ENCODE results near the gene DPP3. TPM values are rescaled to one million over a fixed set of nuclear protein-coding genes. Genes with fewer than 3 reads are reported as not detected.

Gene DPP3
- total and polyA plus RNA-seq, 4 experiments from 2014 or later = 21.0 to 31.0 (median 25.9) TPM

GRCh38 chr11:66492161-66492865 lies 12.1 kb downstream of the DPP3 start:
- POLR2A ChIA-PET (ENCODE audit: partially characterized antibody) = interaction anchor here (0.8 to 1.2 kb wide), 2 partner anchors 11 to 53 kb away, joined by 3 to 4 read pairs; partner anchors contain the start of gene MRPL11
- Mint-ChIP-seq H3K27me3 (no peaks in the 10 kb centered on the region), H3K4me1 (peaks cover 0 to 2% (median under 1%) of the 10 kb centered on the region in 4 donors), H3K9me3 (no peaks in the 10 kb centered on the region), H3K27ac (peak overlapping the region in 1 of 7 donors; percentile 56), H3K4me3 (no peak overlapping the region), H3K36me3 (peaks cover 18 to 46% of the 10 kb centered on the region in 2 donors)
- Histone ChIP-seq H3K27me3 (ENCODE audit: insufficient read depth, low read length) (no peaks in the 10 kb centered on the region), H3K4me1 (ENCODE audit: insufficient read depth, low read length) (no peaks in the 10 kb centered on the region), H3K36me3 (ENCODE audit: insufficient read depth, low read length) (peaks cover 33% of the 10 kb centered on the region), H3K9me3 (ENCODE audit: control insufficient read depth in 1 of 2, low read length in 2 of 2) (no peaks in the 10 kb centered on the region), H3K27ac (ENCODE audit: low read depth, low read length) (no peak overlapping the region), H3K4me3 (ENCODE audit: low read length in 2 of 2) (no peak overlapping the region)
- CTCF ChIA-PET (ENCODE audit: partially characterized antibody) = interaction anchor here (1.3 to 1.5 kb wide), 3 partner anchors 8 to 85 kb away, joined by 3 to 5 read pairs (median 4); partner anchors contain the start of gene DPP3
- no peak for DNase-seq
- intact Hi-C loops (cut with micrococcal nuclease) = no loop called here

GRCh38 chr11:66493130-66493529 lies 12.9 kb downstream of the DPP3 start:
- H3K9me3 ChIP-seq (ENCODE audit: control insufficient read depth in 1 of 2, low read length in 2 of 2) = no peaks in the 10 kb centered on the region
- H3K27me3 Mint-ChIP-seq = no peaks in the 10 kb centered on the region
- no peak overlapping the region for H3K4me3 Mint-ChIP-seq
- POLR2A ChIA-PET (ENCODE audit: partially characterized antibody) = interaction anchor here (0.8 kb wide), 1 partner anchor 12 kb away, joined by 3 read pairs; no protein-coding TSS in a partner anchor
- no peaks in the 10 kb centered on the region for H3K9me3 Mint-ChIP-seq
- CTCF ChIA-PET (ENCODE audit: partially characterized antibody) = interaction anchor here (1.0 to 1.3 kb wide), 2 partner anchors 9 to 14 kb away, joined by 3 read pairs; no protein-coding TSS in a partner anchor
- no peaks in the 10 kb centered on the region for H3K27me3 ChIP-seq (ENCODE audit: insufficient read depth, low read length)
- H3K36me3 ChIP-seq (ENCODE audit: insufficient read depth, low read length) = peaks cover 36% of the 10 kb centered on the region
- no peak overlapping the region for H3K4me3 ChIP-seq (ENCODE audit: low read length in 2 of 2)
- no peak for DNase-seq
- H3K4me1 Mint-ChIP-seq = peaks cover 0 to 2% (median under 1%) of the 10 kb centered on the region in 4 donors
- H3K27ac Mint-ChIP-seq = no peak overlapping the region
- no peaks in the 10 kb centered on the region for H3K4me1 ChIP-seq (ENCODE audit: insufficient read depth, low read length)
- H3K36me3 Mint-ChIP-seq = peaks cover 18 to 38% of the 10 kb centered on the region in 2 donors
- no peak overlapping the region for H3K27ac ChIP-seq (ENCODE audit: low read depth, low read length)
- intact Hi-C loops (cut with micrococcal nuclease) = no loop called here

- ChIA-PET CTCF (ENCODE audit: partially characterized antibody) (interaction anchor here (1.2 kb wide), 1 partner anchor 11 kb away, joined by 3 read pairs; no protein-coding TSS in a partner anchor), POLR2A (ENCODE audit: partially characterized antibody) (no interaction called here)
- peaks cover 0 to 2% (median under 1%) of the 10 kb centered on the region in 4 donors for H3K4me1 Mint-ChIP-seq
- H3K4me3 Mint-ChIP-seq = no peak overlapping the region
- no peaks in the 10 kb centered on the region for H3K27me3 Mint-ChIP-seq
- Histone ChIP-seq H3K4me3 (ENCODE audit: low read length in 2 of 2) (no peak overlapping the region), H3K27ac (ENCODE audit: low read depth, low read length) (no peak overlapping the region), H3K9me3 (ENCODE audit: control insufficient read depth in 1 of 2, low read length in 2 of 2) (no peaks in the 10 kb centered on the region), H3K4me1 (ENCODE audit: insufficient read depth, low read length) (no peaks in the 10 kb centered on the region), H3K36me3 (ENCODE audit: insufficient read depth, low read length) (peaks cover 28% of the 10 kb centered on the region), H3K27me3 (ENCODE audit: insufficient read depth, low read length) (no peaks in the 10 kb centered on the region)
- DNase-seq = no peak
- H3K36me3 Mint-ChIP-seq = peaks cover 13 to 34% of the 10 kb centered on the region in 2 donors
- intact Hi-C loops (cut with micrococcal nuclease) = no loop called here
- no peaks in the 10 kb centered on the region for H3K9me3 Mint-ChIP-seq
- no peak overlapping the region for H3K27ac Mint-ChIP-seq
These were observed 14.2 kb downstream of the DPP3 start for GRCh38 chr11:66494458-66494857.

- no peak for DNase-seq
These were observed 14.7 kb downstream of the DPP3 start for GRCh38 chr11:66494935-66495334.

GRCh38 chr11:66495401-66495854 lies 15.2 kb downstream of the DPP3 start:
- DNase-seq = no peak
- Mint-ChIP-seq H3K36me3 (peaks cover 11 to 31% of the 10 kb centered on the region in 2 donors), H3K9me3 (no peaks in the 10 kb centered on the region), H3K4me3 (no peak overlapping the region), H3K4me1 (peaks cover 0 to 1% (median under 1%) of the 10 kb centered on the region in 4 donors), H3K27me3 (no peaks in the 10 kb centered on the region), H3K27ac (no peak overlapping the region)
- Histone ChIP-seq H3K4me1 (ENCODE audit: insufficient read depth, low read length) (no peaks in the 10 kb centered on the region), H3K27me3 (ENCODE audit: insufficient read depth, low read length) (no peaks in the 10 kb centered on the region), H3K4me3 (ENCODE audit: low read length in 2 of 2) (no peak overlapping the region), H3K27ac (ENCODE audit: low read depth, low read length) (no peak overlapping the region), H3K36me3 (ENCODE audit: insufficient read depth, low read length) (peaks cover 22% of the 10 kb centered on the region), H3K9me3 (ENCODE audit: control insufficient read depth in 1 of 2, low read length in 2 of 2) (no peaks in the 10 kb centered on the region)
- intact Hi-C loops (cut with micrococcal nuclease) = no loop called here
- ChIA-PET POLR2A (ENCODE audit: partially characterized antibody) (no interaction called here), CTCF (ENCODE audit: partially characterized antibody) (interaction anchor here (1.2 kb wide), 1 partner anchor 12 kb away, joined by 3 read pairs; no protein-coding TSS in a partner anchor)

More at GRCh38 chr11:66494935-66495334, 14.7 kb downstream of the DPP3 start:
- Histone ChIP-seq H3K4me3 (ENCODE audit: low read length in 2 of 2) (no peak overlapping the region), H3K27ac (ENCODE audit: low read depth, low read length) (no peak overlapping the region), H3K36me3 (ENCODE audit: insufficient read depth, low read length) (peaks cover 25% of the 10 kb centered on the region), H3K27me3 (ENCODE audit: insufficient read depth, low read length) (no peaks in the 10 kb centered on the region), H3K4me1 (ENCODE audit: insufficient read depth, low read length) (no peaks in the 10 kb centered on the region), H3K9me3 (ENCODE audit: control insufficient read depth in 1 of 2, low read length in 2 of 2) (no peaks in the 10 kb centered on the region)
- Mint-ChIP-seq H3K9me3 (no peaks in the 10 kb centered on the region), H3K36me3 (peaks cover 13 to 32% of the 10 kb centered on the region in 2 donors), H3K27ac (no peak overlapping the region), H3K4me1 (peaks cover 0 to 2% (median under 1%) of the 10 kb centered on the region in 4 donors), H3K27me3 (no peaks in the 10 kb centered on the region), H3K4me3 (no peak overlapping the region)
- intact Hi-C loops (cut with micrococcal nuclease) = no loop called here
- CTCF ChIA-PET (ENCODE audit: partially characterized antibody) = interaction anchor here (1.2 kb wide), 1 partner anchor 11 kb away, joined by 3 read pairs; no protein-coding TSS in a partner anchor
- POLR2A ChIA-PET (ENCODE audit: partially characterized antibody) = no interaction called here

- POLR2A ChIA-PET (ENCODE audit: partially characterized antibody) = no interaction called here
- Mint-ChIP-seq H3K27me3 (no peaks in the 10 kb centered on the region), H3K4me1 (peaks cover 0 to 1% (median 0%) of the 10 kb centered on the region in 4 donors), H3K36me3 (peaks cover 18 to 27% of the 10 kb centered on the region in 2 donors), H3K4me3 (no peak overlapping the region), H3K27ac (no peak overlapping the region), H3K9me3 (no peaks in the 10 kb centered on the region)
- Histone ChIP-seq H3K9me3 (ENCODE audit: control insufficient read depth in 1 of 2, low read length in 2 of 2) (no peaks in the 10 kb centered on the region), H3K27ac (ENCODE audit: low read depth, low read length) (no peak overlapping the region), H3K36me3 (ENCODE audit: insufficient read depth, low read length) (peaks cover 22% of the 10 kb centered on the region), H3K4me3 (ENCODE audit: low read length in 2 of 2) (no peak overlapping the region), H3K4me1 (ENCODE audit: insufficient read depth, low read length) (no peaks in the 10 kb centered on the region), H3K27me3 (ENCODE audit: insufficient read depth, low read length) (no peaks in the 10 kb centered on the region)
- CTCF ChIA-PET (ENCODE audit: partially characterized antibody) = no interaction called here
- DNase-seq = no peak
- intact Hi-C loops (cut with micrococcal nuclease) = no loop called here
These were observed 17.0 kb downstream of the DPP3 start for GRCh38 chr11:66497206-66497605.

GRCh38 chr11:66498506-66498905 lies 18.3 kb downstream of the DPP3 start:
- H3K4me3 ChIP-seq (ENCODE audit: low read length in 2 of 2) = no peak overlapping the region
- Mint-ChIP-seq H3K27ac (no peak overlapping the region), H3K9me3 (no peaks in the 10 kb centered on the region), H3K4me3 (no peak overlapping the region), H3K4me1 (no peaks in the 10 kb centered on the region), H3K27me3 (no peaks in the 10 kb centered on the region), H3K36me3 (peaks cover 18 to 24% of the 10 kb centered on the region in 2 donors)
- H3K36me3 ChIP-seq (ENCODE audit: insufficient read depth, low read length) = peaks cover 14% of the 10 kb centered on the region
- no peak overlapping the region for H3K27ac ChIP-seq (ENCODE audit: low read depth, low read length)
- no peaks in the 10 kb centered on the region for H3K4me1 ChIP-seq (ENCODE audit: insufficient read depth, low read length)
- intact Hi-C loops (cut with micrococcal nuclease) = no loop called here
- no peaks in the 10 kb centered on the region for H3K9me3 ChIP-seq (ENCODE audit: control insufficient read depth in 1 of 2, low read length in 2 of 2)
- ChIA-PET POLR2A (ENCODE audit: partially characterized antibody) (no interaction called here), CTCF (ENCODE audit: partially characterized antibody) (no interaction called here)
- DNase-seq = no peak
- no peaks in the 10 kb centered on the region for H3K27me3 ChIP-seq (ENCODE audit: insufficient read depth, low read length)

Measured in CD4-positive, alpha-beta memory T cell (primary cell).